HepG2 (cell line): Measurements from ENCODE around the gene GRB10. TPM values are rescaled to one million over a fixed set of nuclear protein-coding genes. Genes with fewer than 3 reads are reported as not detected.

Experiments used
- ATAC-seq: fragments of 200-7000 bp; cut with Tn5 transposase; 3 replicates; pipeline ENCODE4 v1.9.1; 2020; ENCODE audit warnings: mild to moderate bottlenecking, moderate library complexity
- BruUV-seq: library from RNA; stranded (reverse); fragments of 400-500 nt; replicated peaks from 2 replicates; lab custom pipeline; 2021; lab: Mats Ljungman, UMichigan
- CTCF ChIA-PET: fragments of 300-600 bp; formaldehyde crosslinking; extraction: SDS; loops from one replicate; lab custom pipeline; 2021; ENCODE audit warnings: low total read pairs, inconsistent platforms, low intra/inter-chr PET ratio; lab: Yijun Ruan, JAX
- POLR2A ChIA-PET: fragments of 350-600 bp; sonication (Branson Sonifier 250); formaldehyde crosslinking; loops from one replicate; lab custom pipeline; 2020; ENCODE audit warnings: antibody characterized with exemption, inconsistent platforms; lab: Yijun Ruan, JAX
- DNase-seq: peaks from one replicate; pipeline ENCODE4 v3.0.0-alpha.2; 2015; ENCODE audit warnings: low spot score
- FAIRE-seq: peaks from 3 replicates; lab custom pipeline; 2011; peaks lifted over from hg19 to GRCh38; lab: Jason Lieb, UNC
- H2AFZ ChIP-seq: one replicate; pipeline ENCODE4 v1.6.1; 2011; ENCODE audit warnings: low read length, inconsistent platforms
- H3K27ac ChIP-seq: fragments of 300-600 bp; 3 replicates; pipeline ENCODE4 v1.8.0; 2011; ENCODE audit warnings: mixed run types, mild to moderate bottlenecking, mixed read lengths, low read length, inconsistent platforms; ENCODE audit not compliant: insufficient read depth; ENCODE audit errors: extremely low read length
- H3K27me3 ChIP-seq, 2 experiments: fragments of 200-600 bp in 1 of 2; 2 replicates in 1 of 2; 3 replicates in 1 of 2; pipeline versions ENCODE4 v1.6.0 to v1.8.0; 2011; ENCODE audit warnings: low read length in 2 of 2, mild to moderate bottlenecking in 2 of 2, moderate library complexity in 2 of 2, inconsistent platforms in 1 of 2; ENCODE audit not compliant: insufficient read depth in 2 of 2, control insufficient read depth in 1 of 2
- H3K36me3 ChIP-seq, 2 experiments: fragments of 200-600 bp in 1 of 2; replicated peaks in 1 of 2; 2 replicates in 1 of 2; 3 replicates in 1 of 2; pipeline versions ENCODE4 v1.5.1 to v1.8.0; 2011; ENCODE audit warnings: low read length in 2 of 2, inconsistent platforms in 1 of 2; ENCODE audit not compliant: insufficient read depth in 2 of 2, control insufficient read depth in 1 of 2
- H3K4me1 ChIP-seq: 2 replicates; pipeline ENCODE4 v1.5.1; 2012; ENCODE audit warnings: low read length, inconsistent platforms; ENCODE audit not compliant: insufficient read depth
- H3K4me2 ChIP-seq: 2 replicates; pipeline ENCODE4 v1.6.0; 2011; ENCODE audit warnings: low read depth, low read length, inconsistent platforms
- H3K4me3 ChIP-seq, 3 experiments: fragments of 200-600 bp in 1 of 3; sonication (generic), shearing (Covaris generic) in 1 of 3; replicated peaks in 1 of 3; 2 replicates each; pipeline ENCODE4 v1.5.1; 2011 to 2016; ENCODE audit warnings: low read length in 3 of 3, inconsistent platforms in 2 of 3, low read depth in 2 of 3, mild to moderate bottlenecking in 2 of 3, control low read depth in 1 of 3, mixed read lengths in 1 of 3; ENCODE audit not compliant: insufficient read depth in 1 of 3
- H3K79me2 ChIP-seq: one replicate; pipeline ENCODE4 v1.6.1; 2011; ENCODE audit warnings: low read length, inconsistent platforms; ENCODE audit not compliant: insufficient read depth
- H3K9ac ChIP-seq: 2 replicates; pipeline ENCODE4 v1.6.0; 2011; ENCODE audit warnings: mild to moderate bottlenecking, low read depth, low read length, inconsistent platforms; ENCODE audit not compliant: insufficient read depth
- H3K9me3 ChIP-seq: 2 replicates; pipeline ENCODE4 v1.5.1; 2012; ENCODE audit warnings: mild to moderate bottlenecking, low read length
- H4K20me1 ChIP-seq: 2 replicates; pipeline ENCODE4 v1.6.0; 2011; ENCODE audit warnings: inconsistent platforms, mild to moderate bottlenecking, low read length, moderate library complexity; ENCODE audit not compliant: insufficient read depth
- ARNTL ChIP-seq: sonication (generic); formaldehyde crosslinking; IDR thresholded peaks from 2 replicates; pipeline ENCODE4 v1.4.0; 2020; ENCODE audit warnings: mild to moderate bottlenecking, missing genetic modification reagents
- CAMTA2 ChIP-seq: sonication (generic); formaldehyde crosslinking; IDR thresholded peaks from 2 replicates; pipeline ENCODE4 v1.4.0; 2020; ENCODE audit warnings: mild to moderate bottlenecking, missing genetic modification reagents, borderline replicate concordance
- GATAD2A ChIP-seq: IDR thresholded peaks from 2 replicates; pipeline ENCODE4 v1.6.1; 2016
- MXD4 ChIP-seq: IDR thresholded peaks from 2 replicates; pipeline ENCODE4 v1.6.1; 2016; ENCODE audit warnings: mild to moderate bottlenecking, missing biosample characterization, missing genetic modification reagents
- PHF21A ChIP-seq: sonication (generic); formaldehyde crosslinking; IDR thresholded peaks from 2 replicates; pipeline ENCODE4 v1.5.0; 2020; ENCODE audit warnings: mild to moderate bottlenecking, missing genetic modification reagents
- POGZ ChIP-seq: sonication (generic); formaldehyde crosslinking; IDR thresholded peaks from 2 replicates; pipeline ENCODE4 v1.4.0; 2020; ENCODE audit warnings: mild to moderate bottlenecking, missing genetic modification reagents
- RXRB ChIP-seq: IDR thresholded peaks from 2 replicates; pipeline ENCODE4 v1.6.1; 2016; ENCODE audit warnings: borderline replicate concordance, missing genetic modification reagents, missing compliant biosample characterization
- SOX6 ChIP-seq, 2 experiments: fragments of 450-650 bp in 1 of 2; sonication (generic) in 1 of 2; formaldehyde crosslinking in 1 of 2; IDR thresholded peaks; 2 replicates each; pipeline versions ENCODE4 v1.4.0 to v1.6.1; 2017 to 2020; ENCODE audit warnings: antibody characterized with exemption in 1 of 2, mild to moderate bottlenecking in 1 of 2, missing genetic modification reagents in 1 of 2
- ZFP37 ChIP-seq: sonication (generic); formaldehyde crosslinking; IDR thresholded peaks from 2 replicates; pipeline ENCODE4 v1.4.0; 2020; ENCODE audit warnings: missing genetic modification reagents, borderline replicate concordance
- ZKSCAN1 ChIP-seq: fragments of 150-350 bp; IDR thresholded peaks from 2 replicates; pipeline ENCODE4 v1.6.1; 2014; ENCODE audit warnings: low read length
- ZNF180 ChIP-seq: sonication (generic); formaldehyde crosslinking; IDR thresholded peaks from 2 replicates; pipeline ENCODE4 v1.4.0; 2020; ENCODE audit warnings: low read depth, missing genetic modification reagents, borderline replicate concordance
- ZNF232 ChIP-seq: sonication (generic); formaldehyde crosslinking; IDR thresholded peaks from 2 replicates; pipeline ENCODE4 v1.4.0; 2020; ENCODE audit warnings: missing genetic modification reagents, borderline replicate concordance
- ZNF558 ChIP-seq: sonication (generic); formaldehyde crosslinking; IDR thresholded peaks from 2 replicates; pipeline ENCODE4 v1.9.0; 2022; ENCODE audit warnings: mild to moderate bottlenecking, missing genetic modification reagents, borderline replicate concordance
- ZNF713 ChIP-seq: sonication (generic); formaldehyde crosslinking; IDR thresholded peaks from 2 replicates; pipeline ENCODE4 v1.4.0; 2020; ENCODE audit warnings: mild to moderate bottlenecking, missing genetic modification reagents
- ZSCAN31 ChIP-seq: sonication (generic); formaldehyde crosslinking; IDR thresholded peaks from 2 replicates; pipeline ENCODE4 v1.5.0; 2020; ENCODE audit warnings: low read depth, mild to moderate bottlenecking, missing genetic modification reagents
- WGBS: methylation state at CpG from one replicate; pipeline ENCODE4 v1.1.6; 2017; ENCODE audit warnings: low lambda C conversion rate; 5-methylcytosine and 5-hydroxymethylcytosine counted together
- in situ Hi-C: cut with HindIII; loops from 2 replicates; pipeline ENCODE4 v1.10.0; 2017; ENCODE audit warnings: low pct_unique_long_range_greater_than_20kb; ENCODE audit not compliant: extremely low pct_ligation_motif_present
- intact Hi-C: fragments of 100-400 bp; cut with micrococcal nuclease; formaldehyde crosslinking; loops from one replicate; pipeline ENCODE4 v1.10.0; 2022; ENCODE audit not compliant: unreplicated experiment
- polyA plus RNA-seq, 8 experiments: library from polyadenylated mRNA; depleted of rRNA in 3 of 8; stranded (reverse) in 7 of 8; unstranded in 1 of 8; fragments of >200 nt; fragmentation: Illumina TruSeq in 4 of 8; extraction: Trizol in 4 of 8; gene quantifications; 2 replicates each; pipeline versions ENCODE4 v1.2.1 to v1.2.3, GENCODE V29; 2011 to 2016; ENCODE audit warnings: low read depth in 4 of 8, missing spikeins in 1 of 8, mixed read lengths in 1 of 8; ENCODE audit not compliant: insufficient read depth in 1 of 8
- total RNA-seq, 5 experiments: library from RNA; depleted of rRNA; stranded (reverse); fragments of >200 nt; fragmentation: Illumina TruSeq; extraction: Trizol; gene quantifications; 2 replicates each; pipeline ENCODE4 v1.2.3, GENCODE V29; 2016; ENCODE audit warnings: low read depth in 1 of 5
- TF ChIP-seq, protein P1 (sequence below): sonication (generic); formaldehyde crosslinking; IDR thresholded peaks from 2 replicates; pipeline ENCODE4 v1.4.0; 2020; ENCODE audit warnings: missing genetic modification reagents
- TF ChIP-seq, protein P2 (sequence below): sonication (generic); formaldehyde crosslinking; IDR thresholded peaks from 2 replicates; pipeline ENCODE4 v1.8.0; 2022; ENCODE audit warnings: missing genetic modification reagents, mild to moderate bottlenecking, moderate library complexity, borderline replicate concordance
- TF ChIP-seq, protein P3 (sequence below): sonication (generic); formaldehyde crosslinking; IDR thresholded peaks from 2 replicates; pipeline ENCODE4 v1.5.1; 2020; ENCODE audit warnings: mild to moderate bottlenecking, moderate library complexity, missing genetic modification reagents

GRB10 gene
- total and polyA plus RNA-seq, 2 of the 13 experiments (the other 11 are each of a cell fraction or from before 2014, with no cell fraction given), result 4.0 to 6.8 TPM

DNA sequence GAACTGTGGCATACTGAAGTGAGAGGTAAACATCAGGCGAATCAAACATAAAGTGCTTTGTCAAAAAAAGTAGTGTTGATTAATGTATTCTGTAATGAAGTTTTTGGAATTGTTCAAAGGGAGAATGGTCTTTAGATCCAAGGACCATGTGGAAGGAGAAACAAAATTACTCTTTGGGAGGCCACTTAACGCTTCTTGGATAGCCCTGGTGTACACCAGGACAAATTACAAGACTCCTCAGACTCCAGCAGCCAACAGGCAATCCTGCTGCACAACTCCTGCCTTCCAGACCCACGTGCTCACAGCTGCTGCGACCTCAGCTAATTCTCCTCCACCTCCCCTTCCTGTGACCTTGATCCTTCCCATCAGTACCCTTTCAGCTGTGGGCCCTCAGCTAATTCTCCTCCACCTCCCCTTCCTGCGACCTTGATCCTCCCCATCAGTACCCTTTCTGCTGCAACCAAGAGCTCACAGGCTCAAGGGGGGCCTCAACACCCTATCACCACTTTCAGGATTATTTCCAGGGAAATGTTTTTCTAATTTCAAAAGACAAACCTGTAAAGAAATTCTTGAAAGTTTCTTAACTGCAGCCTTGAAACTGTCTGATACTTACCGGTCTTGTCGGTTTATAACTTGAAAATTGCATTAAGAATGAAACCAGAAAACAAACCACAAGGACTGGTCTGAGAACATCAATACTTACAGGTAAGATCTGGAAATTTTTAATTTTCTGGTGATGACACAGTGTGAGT, 187.8 kb downstream of the GRB10 start:
- H3K4me1 ChIP-seq, result peaks cover 67% of the 10 kb centered on the region
- no TSS peak for BruUV-seq
- in situ Hi-C loops, result no loop called here
- no peaks in the 10 kb centered on the region for H3K36me3 ChIP-seq
- intact Hi-C loops, result loop anchor here (1.0 to 2.0 kb wide), 2 partner anchors 34 to 84 kb away; no protein-coding TSS in a partner anchor
- FAIRE-seq (no peak), DNase-seq (peak; percentile 19), ATAC-seq (peak; percentile 27)
- ChIA-PET POLR2A (interaction anchor here (2.1 kb wide), 2 partner anchors 20 to 29 kb away, joined by 6 to 13 read pairs; partner anchors contain the start of gene DDC), CTCF (interaction anchor here (1.2 kb wide), 1 partner anchor 39 kb away, joined by 5 read pairs; no protein-coding TSS in a partner anchor)
- H4K20me1 ChIP-seq, result no peaks in the 10 kb centered on the region
- no peaks in the 10 kb centered on the region for H3K79me2 ChIP-seq
- no peak overlapping the region for H3K4me3 ChIP-seq
- WGBS, result 53% methylated on average over 7 of the region's 7 CpGs
- no peak overlapping the region for H3K9ac ChIP-seq
- peak overlapping the region; percentile 21 for H3K4me2 ChIP-seq
- no peak overlapping the region for H2AFZ ChIP-seq
- H3K27ac ChIP-seq, result peak overlapping the region; percentile 12
- H3K27me3 ChIP-seq, result no peaks in the 10 kb centered on the region
- H3K9me3 ChIP-seq, result no peaks in the 10 kb centered on the region
- TF ChIP-seq GATAD2A (CRISPR knock-in tag) (peak; percentile 65), ZFP37 (CRISPR knock-in tag) (0 out of 2 replicates have a peak, but pooled peaks have one; percentile 64), POGZ (CRISPR knock-in tag) (peak; percentile 75; the same call in 1 of the 2 replicates), ZSCAN31 (0 out of 2 replicates have a peak, but pooled peaks have one; percentile 43), CAMTA2 (CRISPR knock-in tag) (no peak), RXRB (CRISPR knock-in tag) (peak; percentile 49), PHF21A (peak; percentile 47), ZNF232 (CRISPR knock-in tag) (no peak), ZNF558 (CRISPR knock-in tag) (0 out of 2 replicates have a peak, but pooled peaks have one; percentile 47), MXD4 (CRISPR knock-in tag) (peak; percentile 34; the same call in 1 of the 2 replicates), SOX6 (IDR thresholded peaks at IDR 0.05) (no peak), SOX6 (CRISPR knock-in tag; IDR thresholded peaks at IDR 0.05) (0 out of 2 replicates have a peak, but pooled peaks have one; percentile 37), ARNTL (peak; percentile 82; the same call in 1 of the 2 replicates), ZNF180 (CRISPR knock-in tag) (no peak), ZNF713 (no peak), ZKSCAN1 (no peak)
- TF ChIP-seq, protein P1, sequence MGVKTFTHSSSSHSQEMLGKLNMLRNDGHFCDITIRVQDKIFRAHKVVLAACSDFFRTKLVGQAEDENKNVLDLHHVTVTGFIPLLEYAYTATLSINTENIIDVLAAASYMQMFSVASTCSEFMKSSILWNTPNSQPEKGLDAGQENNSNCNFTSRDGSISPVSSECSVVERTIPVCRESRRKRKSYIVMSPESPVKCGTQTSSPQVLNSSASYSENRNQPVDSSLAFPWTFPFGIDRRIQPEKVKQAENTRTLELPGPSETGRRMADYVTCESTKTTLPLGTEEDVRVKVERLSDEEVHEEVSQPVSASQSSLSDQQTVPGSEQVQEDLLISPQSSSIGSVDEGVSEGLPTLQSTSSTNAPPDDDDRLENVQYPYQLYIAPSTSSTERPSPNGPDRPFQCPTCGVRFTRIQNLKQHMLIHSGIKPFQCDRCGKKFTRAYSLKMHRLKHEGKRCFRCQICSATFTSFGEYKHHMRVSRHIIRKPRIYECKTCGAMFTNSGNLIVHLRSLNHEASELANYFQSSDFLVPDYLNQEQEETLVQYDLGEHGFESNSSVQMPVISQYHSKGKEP (CRISPR knock-in tag), result no peak
- TF ChIP-seq, protein P2, sequence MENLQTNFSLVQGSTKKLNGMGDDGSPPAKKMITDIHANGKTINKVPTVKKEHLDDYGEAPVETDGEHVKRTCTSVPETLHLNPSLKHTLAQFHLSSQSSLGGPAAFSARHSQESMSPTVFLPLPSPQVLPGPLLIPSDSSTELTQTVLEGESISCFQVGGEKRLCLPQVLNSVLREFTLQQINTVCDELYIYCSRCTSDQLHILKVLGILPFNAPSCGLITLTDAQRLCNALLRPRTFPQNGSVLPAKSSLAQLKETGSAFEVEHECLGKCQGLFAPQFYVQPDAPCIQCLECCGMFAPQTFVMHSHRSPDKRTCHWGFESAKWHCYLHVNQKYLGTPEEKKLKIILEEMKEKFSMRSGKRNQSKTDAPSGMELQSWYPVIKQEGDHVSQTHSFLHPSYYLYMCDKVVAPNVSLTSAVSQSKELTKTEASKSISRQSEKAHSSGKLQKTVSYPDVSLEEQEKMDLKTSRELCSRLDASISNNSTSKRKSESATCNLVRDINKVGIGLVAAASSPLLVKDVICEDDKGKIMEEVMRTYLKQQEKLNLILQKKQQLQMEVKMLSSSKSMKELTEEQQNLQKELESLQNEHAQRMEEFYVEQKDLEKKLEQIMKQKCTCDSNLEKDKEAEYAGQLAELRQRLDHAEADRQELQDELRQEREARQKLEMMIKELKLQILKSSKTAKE (CRISPR knock-in tag), result 0 out of 2 replicates have a peak, but pooled peaks have one; percentile 14
- TF ChIP-seq, protein P3, sequence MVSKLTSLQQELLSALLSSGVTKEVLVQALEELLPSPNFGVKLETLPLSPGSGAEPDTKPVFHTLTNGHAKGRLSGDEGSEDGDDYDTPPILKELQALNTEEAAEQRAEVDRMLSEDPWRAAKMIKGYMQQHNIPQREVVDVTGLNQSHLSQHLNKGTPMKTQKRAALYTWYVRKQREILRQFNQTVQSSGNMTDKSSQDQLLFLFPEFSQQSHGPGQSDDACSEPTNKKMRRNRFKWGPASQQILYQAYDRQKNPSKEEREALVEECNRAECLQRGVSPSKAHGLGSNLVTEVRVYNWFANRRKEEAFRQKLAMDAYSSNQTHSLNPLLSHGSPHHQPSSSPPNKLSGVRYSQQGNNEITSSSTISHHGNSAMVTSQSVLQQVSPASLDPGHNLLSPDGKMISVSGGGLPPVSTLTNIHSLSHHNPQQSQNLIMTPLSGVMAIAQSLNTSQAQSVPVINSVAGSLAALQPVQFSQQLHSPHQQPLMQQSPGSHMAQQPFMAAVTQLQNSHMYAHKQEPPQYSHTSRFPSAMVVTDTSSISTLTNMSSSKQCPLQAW, result 0 out of 2 replicates have a peak, but pooled peaks have one; percentile 50
